H9 (cell line): ENCODE results near the gene ATP2B2. TPM values are rescaled to one million over a fixed set of nuclear protein-coding genes. Genes with fewer than 3 reads are reported as not detected.
A peak's percentile ranks its signal among the peaks of the same experiment; 100 is the strongest.

ENCODE experiments used
- DNase-seq: peaks from one replicate; pipeline ENCODE4 v3.0.0-alpha.2; 2017
- H2AFZ ChIP-seq: one replicate; pipeline ENCODE4 v1.6.1; 2013; ENCODE audit warnings: mild to moderate bottlenecking, low read length, control low read depth, moderate library complexity
- H2AK5ac ChIP-seq: 2 replicates; pipeline ENCODE4 v1.6.1; 2013; ENCODE audit warnings: low read length, control low read depth, mixed read lengths; ENCODE audit not compliant: insufficient read length
- H2BK120ac ChIP-seq: one replicate; pipeline ENCODE4 v1.6.1; 2013; ENCODE audit warnings: low read depth, mild to moderate bottlenecking, low read length, control low read depth, inconsistent platforms; ENCODE audit not compliant: poor library complexity, severe bottlenecking
- H2BK12ac ChIP-seq: 2 replicates; pipeline ENCODE4 v1.6.1; 2013; ENCODE audit warnings: low read length, control low read depth, mixed read lengths, low read depth; ENCODE audit not compliant: insufficient read length
- H2BK15ac ChIP-seq: 2 replicates; pipeline ENCODE4 v1.6.1; 2013; ENCODE audit warnings: low read depth, low read length, control low read depth
- H2BK20ac ChIP-seq: one replicate; pipeline ENCODE4 v1.6.1; 2013; ENCODE audit warnings: low read depth, mild to moderate bottlenecking, low read length, control low read depth, inconsistent platforms; ENCODE audit not compliant: poor library complexity, severe bottlenecking
- H2BK5ac ChIP-seq: 2 replicates; pipeline ENCODE4 v1.6.1; 2013; ENCODE audit warnings: low read length, control low read depth, mixed read lengths; ENCODE audit not compliant: insufficient read length
- H3K14ac ChIP-seq: 2 replicates; pipeline ENCODE4 v1.6.1; 2013; ENCODE audit warnings: low read length, control low read depth; ENCODE audit not compliant: insufficient read depth
- H3K18ac ChIP-seq: 2 replicates; pipeline ENCODE4 v1.6.1; 2013; ENCODE audit warnings: low read depth, mild to moderate bottlenecking, mixed read lengths, low read length, control low read depth; ENCODE audit not compliant: insufficient read length
- H3K23ac ChIP-seq: 2 replicates; pipeline ENCODE4 v1.6.1; 2013; ENCODE audit warnings: low read length, control low read depth, mixed read lengths, low read depth; ENCODE audit not compliant: insufficient read length
- H3K23me2 ChIP-seq: 2 replicates; pipeline ENCODE4 v1.6.1; 2013; ENCODE audit warnings: low read depth, mild to moderate bottlenecking, mixed read lengths, low read length, control low read depth; ENCODE audit not compliant: insufficient read length, poor library complexity, severe bottlenecking
- H3K27ac ChIP-seq: 2 replicates; pipeline ENCODE4 v1.5.1; 2013; ENCODE audit warnings: low read length, control low read depth, mixed read lengths, low read depth; ENCODE audit not compliant: insufficient read length
- H3K27me3 ChIP-seq: 2 replicates; pipeline ENCODE4 v1.6.1; 2013; ENCODE audit warnings: low read length, control low read depth, inconsistent platforms; ENCODE audit not compliant: insufficient read depth
- H3K4ac ChIP-seq: 2 replicates; pipeline ENCODE4 v1.6.1; 2013; ENCODE audit warnings: low read depth, mild to moderate bottlenecking, control low read depth, inconsistent platforms, low read length, moderate library complexity
- H3K4me1 ChIP-seq: 2 replicates; pipeline ENCODE4 v1.6.1; 2013; ENCODE audit warnings: low read length, control low read depth, inconsistent platforms; ENCODE audit not compliant: insufficient read depth
- H3K4me2 ChIP-seq: 2 replicates; pipeline ENCODE4 v1.6.1; 2013; ENCODE audit warnings: low read length, control low read depth, mixed read lengths; ENCODE audit not compliant: insufficient read length, insufficient read depth
- H3K56ac ChIP-seq: 2 replicates; pipeline ENCODE4 v1.6.1; 2013; ENCODE audit warnings: low read depth, mild to moderate bottlenecking, mixed read lengths, low read length, control low read depth; ENCODE audit not compliant: insufficient read length
- H3K79me1 ChIP-seq: 2 replicates; pipeline ENCODE4 v1.6.1; 2013; ENCODE audit warnings: low read depth, mild to moderate bottlenecking, moderate library complexity, low read length, control low read depth, inconsistent platforms; ENCODE audit not compliant: insufficient read depth, poor library complexity, severe bottlenecking
- H3K79me2 ChIP-seq: 2 replicates; pipeline ENCODE4 v1.6.1; 2013; ENCODE audit warnings: low read length, control low read depth, inconsistent platforms; ENCODE audit not compliant: insufficient read depth
- H3K9ac ChIP-seq: 2 replicates; pipeline ENCODE4 v1.6.1; 2013; ENCODE audit warnings: low read length, control low read depth, mixed read lengths; ENCODE audit not compliant: insufficient read length; ENCODE audit errors: extremely low read depth
- H3K9me3 ChIP-seq: one replicate; pipeline ENCODE4 v1.6.1; 2013; ENCODE audit warnings: low read depth, low read length, inconsistent platforms; ENCODE audit not compliant: control insufficient read depth
- H3T11ph ChIP-seq: one replicate; pipeline ENCODE4 v1.6.1; 2013; ENCODE audit warnings: mild to moderate bottlenecking, low read length, control low read depth, inconsistent platforms
- H4K20me1 ChIP-seq: one replicate; pipeline ENCODE4 v1.6.1; 2013; ENCODE audit not compliant: control insufficient read depth, insufficient read length, insufficient read depth
- H4K5ac ChIP-seq: 2 replicates; pipeline ENCODE4 v1.6.1; 2013; ENCODE audit warnings: low read depth, mild to moderate bottlenecking, mixed read lengths, low read length, control low read depth; ENCODE audit not compliant: insufficient read length
- H4K8ac ChIP-seq: replicated peaks from 2 replicates; pipeline ENCODE4 v1.6.1; 2013; ENCODE audit warnings: low read length, control low read depth, mixed read lengths, low read depth; ENCODE audit not compliant: insufficient read length
- H4K91ac ChIP-seq: 2 replicates; pipeline ENCODE4 v1.6.1; 2013; ENCODE audit warnings: low read depth, mild to moderate bottlenecking, moderate library complexity, mixed read lengths, low read length, control low read depth; ENCODE audit not compliant: insufficient read length
- H3K27ac Mint-ChIP-seq, 3 experiments: 2 replicates in 2 of 3; 3 replicates in 1 of 3; pipeline ENCODE4 v1.8.0; 2020 to 2021; ENCODE audit warnings: mixed read lengths in 3 of 3, mild to moderate bottlenecking in 1 of 3, moderate library complexity in 1 of 3
- H3K27me3 Mint-ChIP-seq: 2 replicates; pipeline ENCODE4 v1.8.0; 2021; ENCODE audit warnings: low read depth, mild to moderate bottlenecking, moderate library complexity, mixed read lengths
- H3K36me3 Mint-ChIP-seq, 3 experiments: 2 replicates in 2 of 3; 3 replicates in 1 of 3; pipeline ENCODE4 v1.8.0; 2020 to 2021; ENCODE audit warnings: low read depth in 3 of 3, mixed read lengths in 3 of 3; ENCODE audit not compliant: insufficient read depth in 1 of 3
- H3K4me1 Mint-ChIP-seq, 2 experiments: 2 replicates each; pipeline ENCODE4 v1.8.0; 2020; ENCODE audit warnings: mixed read lengths in 2 of 2
- H3K4me3 Mint-ChIP-seq, 2 experiments: 2 replicates in 1 of 2; 3 replicates in 1 of 2; pipeline ENCODE4 v1.8.0; 2020 to 2021; ENCODE audit warnings: mild to moderate bottlenecking in 2 of 2, mixed read lengths in 2 of 2, moderate library complexity in 1 of 2
- H3K9me3 Mint-ChIP-seq, 2 experiments: 2 replicates in 1 of 2; 3 replicates in 1 of 2; pipeline ENCODE4 v1.8.0; 2020; ENCODE audit warnings: mild to moderate bottlenecking in 2 of 2, mixed read lengths in 2 of 2, moderate library complexity in 1 of 2
- CTCF ChIP-seq: fragments of 200-600 bp; sonication (generic); conservative IDR thresholded peaks from 3 replicates; pipeline ENCODE4 v1.8.0; 2021; ENCODE audit warnings: antibody characterized with exemption, mild to moderate bottlenecking
- WGBS: extraction: QIAGEN DNeasy Blood & Tissue Kit; methylation state at CpG from one replicate; pipeline ENCODE4 v1.1.7; 2013; ENCODE audit warnings: missing lambda C conversion rate, low lambda C conversion rate, mixed read lengths; ENCODE audit not compliant: insufficient read length; ENCODE audit errors: extremely low coverage; 5-methylcytosine and 5-hydroxymethylcytosine counted together
- total RNA-seq: library from RNA; stranded (reverse); gene quantifications from 2 replicates; pipeline ENCODE4 v1.2.1, GENCODE V29; 2021

Gene ATP2B2
- total RNA-seq, 1 experiment from 2014 or later = 0.33 TPM

GRCh38 chr3:10419637-10420232, 85.7 kb downstream of the ATP2B2 start:
- Histone ChIP-seq H2AK5ac (no peak overlapping the region), H3K9ac (no peak overlapping the region), H3K23ac (no peak overlapping the region), H3K23me2 (peaks cover 2% of the 10 kb centered on the region), H2BK20ac (no peak overlapping the region), H4K20me1 (no peaks in the 10 kb centered on the region), H4K91ac (no peak overlapping the region), H3T11ph (no peak overlapping the region), H3K9me3 (no peaks in the 10 kb centered on the region), H3K14ac (no peak overlapping the region), H3K79me1 (no peaks in the 10 kb centered on the region), H2AFZ (no peak overlapping the region), H3K27ac (no peak overlapping the region), H4K8ac (no peak overlapping the region), H3K4me1 (no peaks in the 10 kb centered on the region), H3K18ac (peak overlapping the region; percentile 54), H2BK5ac (no peak overlapping the region), H3K4me2 (no peak overlapping the region), H2BK120ac (no peak overlapping the region), H2BK12ac (no peak overlapping the region), H3K27me3 (no peaks in the 10 kb centered on the region), H4K5ac (no peak overlapping the region), H2BK15ac (no peak overlapping the region), H3K79me2 (no peaks in the 10 kb centered on the region), H3K56ac (no peak overlapping the region), H3K4ac (no peak overlapping the region)
- no peak for DNase-seq
- H3K4me3 Mint-ChIP-seq = no peak overlapping the region
- no peaks in the 10 kb centered on the region for H3K36me3 Mint-ChIP-seq
- no peak for TF ChIP-seq CTCF
- H3K4me1 Mint-ChIP-seq = peaks cover under 1 to 10% of the 10 kb centered on the region in 2 experiments; a peak in 2 of 4 replicates
- H3K27ac Mint-ChIP-seq = no peak overlapping the region
- H3K27me3 Mint-ChIP-seq = peaks cover 5% of the 10 kb centered on the region
- no peaks in the 10 kb centered on the region for H3K9me3 Mint-ChIP-seq
- no CpG with 5 or more reads among the region's 11 CpGs for WGBS
